ENCODE data around the gene FUOM. TPM values are rescaled to one million over a fixed set of nuclear protein-coding genes. Genes with fewer than 3 reads are reported as not detected.
A peak's percentile ranks its signal among the peaks of the same experiment; 100 is the strongest.
"Not testable (repeated sequence)": the region's sequence is repeated elsewhere in the genome, so short reads cannot be mapped to it uniquely, and the experiment has no call there.

FUOM gene
- total RNA-seq, 1 donor from 2014 or later = 42.6 TPM

DNA sequence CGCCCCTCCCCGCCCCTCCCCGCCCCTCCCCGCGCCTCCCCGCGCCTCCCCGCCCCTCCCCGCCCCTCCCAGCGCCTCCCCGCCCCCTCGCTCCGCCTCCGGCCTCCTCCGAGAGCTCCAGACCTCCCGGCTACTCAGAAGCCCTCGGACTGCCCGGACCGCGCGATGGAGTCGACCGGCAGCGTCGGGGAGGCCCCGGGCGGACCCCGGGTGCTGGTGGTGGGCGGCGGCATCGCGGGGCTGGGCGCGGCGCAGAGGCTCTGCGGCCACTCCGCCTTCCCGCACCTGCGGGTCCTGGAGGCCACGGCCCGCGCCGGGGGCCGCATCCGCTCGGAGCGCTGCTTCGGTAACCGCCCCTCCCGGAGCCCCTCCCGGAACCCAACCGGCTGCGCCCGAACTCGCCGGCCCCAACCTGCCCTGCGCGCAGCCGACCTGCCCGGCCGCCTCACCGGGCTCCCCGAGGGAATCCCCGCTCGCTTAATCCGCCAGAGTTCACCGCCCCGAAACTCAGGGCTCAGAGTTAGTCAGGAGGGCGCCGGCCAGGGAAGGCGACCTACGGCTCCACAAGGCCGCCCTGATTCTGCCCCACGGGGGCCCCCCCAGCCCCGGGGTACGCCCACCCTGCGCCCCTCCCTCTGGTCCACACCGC lies 21.5 kb upstream of the FUOM start, which contains the start of gene PAOX:
PAOX (plus strand) TSS at position 111 of the 649 bp plus-strand sequence; CDS start at position 166, 55 bp downstream.
- no peaks in the 10 kb centered on the region for H3K9me3 Mint-ChIP-seq
- peaks cover 11% of the 10 kb centered on the region for H3K27me3 Mint-ChIP-seq (ENCODE audit: low read depth)
- H3K4me1 Mint-ChIP-seq = no peaks in the 10 kb centered on the region
- DNase-seq (ENCODE audit: low spot score in 2 of 2, unreplicated experiment in 2 of 2) = peak in 1 of 2 experiments; percentile 59
- H3K27ac Mint-ChIP-seq = peak within 1 kb of the TSS; percentile 25
- TF ChIP-seq, protein P1, sequence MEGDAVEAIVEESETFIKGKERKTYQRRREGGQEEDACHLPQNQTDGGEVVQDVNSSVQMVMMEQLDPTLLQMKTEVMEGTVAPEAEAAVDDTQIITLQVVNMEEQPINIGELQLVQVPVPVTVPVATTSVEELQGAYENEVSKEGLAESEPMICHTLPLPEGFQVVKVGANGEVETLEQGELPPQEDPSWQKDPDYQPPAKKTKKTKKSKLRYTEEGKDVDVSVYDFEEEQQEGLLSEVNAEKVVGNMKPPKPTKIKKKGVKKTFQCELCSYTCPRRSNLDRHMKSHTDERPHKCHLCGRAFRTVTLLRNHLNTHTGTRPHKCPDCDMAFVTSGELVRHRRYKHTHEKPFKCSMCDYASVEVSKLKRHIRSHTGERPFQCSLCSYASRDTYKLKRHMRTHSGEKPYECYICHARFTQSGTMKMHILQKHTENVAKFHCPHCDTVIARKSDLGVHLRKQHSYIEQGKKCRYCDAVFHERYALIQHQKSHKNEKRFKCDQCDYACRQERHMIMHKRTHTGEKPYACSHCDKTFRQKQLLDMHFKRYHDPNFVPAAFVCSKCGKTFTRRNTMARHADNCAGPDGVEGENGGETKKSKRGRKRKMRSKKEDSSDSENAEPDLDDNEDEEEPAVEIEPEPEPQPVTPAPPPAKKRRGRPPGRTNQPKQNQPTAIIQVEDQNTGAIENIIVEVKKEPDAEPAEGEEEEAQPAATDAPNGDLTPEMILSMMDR (IDR thresholded peaks at IDR 0.05; ENCODE audit: unreplicated experiment) = no peak
- peak within 1 kb of the TSS; percentile 74 for H3K4me3 Mint-ChIP-seq
- H3K36me3 Mint-ChIP-seq = peaks cover 8% of the 10 kb centered on the region

DNA sequence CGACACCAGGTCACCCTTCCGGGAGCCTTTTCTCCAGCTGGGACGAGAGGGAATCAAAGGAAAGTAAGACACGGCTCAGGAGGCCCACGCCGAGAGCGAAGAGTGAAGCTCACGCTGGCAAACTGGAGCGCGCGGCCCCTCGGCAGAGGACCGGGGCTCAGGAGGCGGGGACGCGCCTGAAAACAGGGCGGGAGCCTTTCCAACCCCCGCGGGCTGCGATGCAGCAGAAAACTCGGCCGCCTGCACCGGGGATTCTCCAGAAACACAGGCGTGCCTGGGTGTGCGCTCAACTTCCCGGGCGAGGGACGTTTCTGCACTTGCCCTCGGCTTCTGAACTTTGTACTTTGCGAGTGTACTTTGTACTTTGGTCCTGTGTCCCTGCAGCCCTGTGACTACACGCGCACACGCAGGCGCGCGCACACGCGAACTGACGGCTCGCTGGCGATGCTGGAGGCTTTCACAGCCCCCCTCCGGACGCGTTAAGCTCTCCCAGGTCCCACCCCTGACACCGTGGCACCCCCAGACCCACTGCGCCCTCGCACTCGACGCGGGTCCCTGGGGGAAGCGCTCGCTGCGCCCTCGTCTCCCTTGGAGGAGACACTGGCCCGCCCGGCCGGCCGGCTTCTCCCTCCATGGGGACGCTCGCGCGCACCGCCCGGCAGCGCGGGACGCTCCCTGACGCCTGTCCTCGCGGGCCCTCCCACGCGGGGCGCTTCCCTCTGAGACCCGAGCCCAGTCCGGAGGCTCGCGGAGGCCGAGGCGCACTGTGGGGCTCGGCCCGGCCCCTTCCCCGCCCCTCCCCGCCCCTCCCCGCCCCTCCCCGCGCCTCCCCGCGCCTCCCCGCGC lies 20.7 kb upstream of the FUOM start:
- peaks cover 6% of the 10 kb centered on the region for H3K36me3 Mint-ChIP-seq
- no peaks in the 10 kb centered on the region for H3K9me3 Mint-ChIP-seq
- peak; percentile 58 to 76 for DNase-seq (ENCODE audit: low spot score in 2 of 2, unreplicated experiment in 2 of 2)
- H3K27ac Mint-ChIP-seq = peak overlapping the region; percentile 25
- H3K4me1 Mint-ChIP-seq = peaks cover 2% of the 10 kb centered on the region
- H3K4me3 Mint-ChIP-seq = peak overlapping the region; percentile 74
- peaks cover 13% of the 10 kb centered on the region for H3K27me3 Mint-ChIP-seq (ENCODE audit: low read depth)
- TF ChIP-seq, protein P1 (IDR thresholded peaks at IDR 0.05; ENCODE audit: unreplicated experiment) = no peak

DNA sequence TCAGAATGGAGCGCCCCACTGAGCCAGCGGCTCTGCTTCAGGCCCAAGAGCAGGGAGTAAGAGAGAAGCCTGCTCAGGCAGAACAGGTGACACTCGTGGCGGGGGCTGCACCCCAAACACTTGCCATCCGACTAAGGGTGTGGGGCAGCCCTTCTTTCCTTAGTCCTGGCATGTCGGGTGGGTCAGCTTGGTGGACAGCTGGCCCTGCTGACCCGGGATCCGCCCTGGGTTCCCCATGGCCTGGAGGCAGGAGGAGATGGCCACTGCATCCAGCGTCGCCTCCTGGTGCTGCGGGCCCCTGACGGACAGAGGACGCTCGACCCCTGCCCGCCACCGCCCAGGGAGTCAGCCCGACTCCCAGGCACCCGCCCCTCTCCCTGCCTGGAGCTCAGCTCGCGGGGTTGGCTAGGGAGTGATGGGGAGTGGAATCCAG lies 20.0 kb upstream of the FUOM start:
- Mint-ChIP-seq H3K27ac (no peak overlapping the region), H3K9me3 (no peaks in the 10 kb centered on the region), H3K4me3 (peak overlapping the region; percentile 74), H3K36me3 (peaks cover 6% of the 10 kb centered on the region), H3K27me3 (ENCODE audit: low read depth) (peaks cover 13% of the 10 kb centered on the region), H3K4me1 (peaks cover 4% of the 10 kb centered on the region)
- TF ChIP-seq, protein P1 (IDR thresholded peaks at IDR 0.05; ENCODE audit: unreplicated experiment) = no peak
- DNase-seq (ENCODE audit: low spot score in 2 of 2, unreplicated experiment in 2 of 2) = no peak

DNA sequence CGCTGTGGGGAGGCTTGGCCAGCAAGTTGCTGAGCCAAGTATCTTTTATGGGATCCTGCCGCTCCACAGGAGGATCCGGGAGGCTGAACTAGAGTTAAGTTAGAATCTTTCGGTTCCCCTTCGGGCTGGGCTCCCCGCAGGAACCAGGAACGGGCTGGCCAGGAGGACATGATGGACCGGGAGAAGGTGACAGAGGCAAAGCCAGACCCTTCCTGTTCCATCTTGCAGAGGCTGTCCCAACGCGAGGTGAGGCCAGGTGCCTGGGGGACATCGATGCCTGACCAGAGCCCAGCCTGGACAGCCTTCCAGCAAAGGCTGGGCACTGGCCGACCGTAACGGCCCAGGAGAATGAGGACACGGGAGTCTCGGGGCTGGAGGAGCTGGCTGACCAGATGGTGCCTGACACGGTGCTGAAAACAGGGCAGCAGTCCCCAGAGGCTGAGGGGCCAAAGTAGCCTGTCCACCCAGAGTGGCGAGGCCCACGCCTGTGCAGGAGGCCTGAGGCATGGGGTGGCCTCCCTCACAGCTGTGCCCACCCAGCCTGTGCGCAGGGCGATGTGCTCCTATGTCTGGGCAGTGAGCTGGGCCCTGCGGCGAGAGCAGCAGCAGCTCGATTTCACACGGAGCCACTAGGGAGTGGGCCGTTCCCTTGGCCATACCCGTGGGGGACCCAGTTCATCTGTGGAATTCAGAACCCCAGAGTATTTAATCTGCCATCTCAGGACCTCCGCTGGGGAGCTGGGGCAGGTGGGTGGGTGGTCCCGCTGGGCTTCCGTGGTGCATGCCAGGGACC lies 19.4 kb upstream of the FUOM start:
- H3K27me3 Mint-ChIP-seq (ENCODE audit: low read depth) = peaks cover 13% of the 10 kb centered on the region
- TF ChIP-seq, protein P1 (IDR thresholded peaks at IDR 0.05; ENCODE audit: unreplicated experiment) = no peak
- H3K9me3 Mint-ChIP-seq = no peaks in the 10 kb centered on the region
- H3K4me1 Mint-ChIP-seq = peaks cover 4% of the 10 kb centered on the region
- peak overlapping the region; percentile 57 for H3K4me3 Mint-ChIP-seq
- peaks cover 5% of the 10 kb centered on the region for H3K36me3 Mint-ChIP-seq
- H3K27ac Mint-ChIP-seq = no peak overlapping the region
- no peak for DNase-seq (ENCODE audit: low spot score in 2 of 2, unreplicated experiment in 2 of 2)

DNA sequence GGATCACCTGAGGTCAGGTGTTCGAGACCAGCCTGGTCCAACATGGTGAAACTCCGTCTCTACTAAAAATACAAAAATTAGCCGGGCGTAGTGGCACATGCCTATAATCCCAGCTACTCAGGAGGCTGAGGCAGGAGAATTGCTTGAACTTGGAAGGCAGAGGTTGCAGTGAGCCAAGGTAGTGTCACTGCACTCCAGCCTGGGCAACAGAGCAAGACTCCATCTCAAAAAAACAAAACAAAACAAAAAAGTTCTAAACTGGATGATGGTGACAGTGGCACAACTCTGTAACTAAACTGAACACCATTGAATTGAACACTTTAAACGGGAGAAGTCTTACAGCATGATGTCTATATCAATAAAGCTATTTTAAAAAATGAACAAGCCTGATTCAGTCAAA lies 18.4 kb upstream of the FUOM start:
- not testable (repeated sequence) for H3K27ac Mint-ChIP-seq; H3K9me3 Mint-ChIP-seq; H3K36me3 Mint-ChIP-seq; DNase-seq (ENCODE audit: low spot score in 2 of 2, unreplicated experiment in 2 of 2); H3K4me1 Mint-ChIP-seq
- Mint-ChIP-seq H3K4me3 (peak overlapping the region; percentile 57), H3K27me3 (ENCODE audit: low read depth) (peaks cover 13% of the 10 kb centered on the region)

All from mesothelial cell of epicardium (in vitro differentiated cells).